ENCODE measurements around the gene LCNL1.

The LCNL1 gene

GRCh38 chr9:136982232-136983051 is at the start of gene LCNL1:
Gene LCNL1, plus strand, starts transcription at chr9:136982993. Its CDS starts 594 bp downstream, at chr9:136983587.
- no peak within 1 kb of the TSS for H3K9ac ChIP-seq (ENCODE audit: low read depth, low read length)
- no peaks in the 10 kb centered on the region; the same call in 1 of the 2 replicates for H3K4me1 ChIP-seq (ENCODE audit: insufficient read depth, low read length)
- no peaks in the 10 kb centered on the region for H3K36me3 ChIP-seq (ENCODE audit: insufficient read depth, low read length)
- H3K9me3 ChIP-seq (ENCODE audit: control insufficient read depth, insufficient read depth, low read length), result no peaks in the 10 kb centered on the region

- Histone ChIP-seq H3K9ac (ENCODE audit: low read depth, low read length) (no peak overlapping the region), H3K4me1 (ENCODE audit: insufficient read depth, low read length) (no peaks in the 10 kb centered on the region; the same call in 1 of the 2 replicates), H3K36me3 (ENCODE audit: insufficient read depth, low read length) (peaks cover 3% of the 10 kb centered on the region), H3K9me3 (ENCODE audit: control insufficient read depth, insufficient read depth, low read length) (no peaks in the 10 kb centered on the region)
Observed at GRCh38 chr9:136934277-136934676, 48.5 kb upstream of the LCNL1 start.

DNA sequence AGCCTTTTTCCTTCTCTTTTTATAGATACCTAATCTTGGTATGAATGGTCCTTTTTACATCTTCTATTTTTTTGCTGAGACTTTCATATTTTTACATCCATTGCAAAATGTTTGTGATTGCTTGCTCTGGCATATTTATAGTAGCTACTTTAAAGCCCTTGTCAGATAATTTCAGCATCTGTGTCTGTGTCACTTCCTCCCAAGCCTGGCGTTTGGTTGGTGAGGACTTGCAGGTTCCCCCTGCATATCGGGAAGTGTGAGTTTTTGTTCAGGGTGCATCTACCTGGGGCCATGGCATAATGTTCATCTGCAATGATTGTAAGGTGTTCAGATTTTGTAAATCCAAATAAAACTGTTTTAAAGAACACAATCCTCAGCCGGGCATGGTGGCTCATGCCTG is 47.1 kb upstream of the LCNL1 start:
- Histone ChIP-seq H3K4me1 (ENCODE audit: insufficient read depth, low read length) (no peaks in the 10 kb centered on the region; the same call in 1 of the 2 replicates), H3K36me3 (ENCODE audit: insufficient read depth, low read length) (no peaks in the 10 kb centered on the region; the same call in 1 of the 2 replicates), H3K9me3 (ENCODE audit: control insufficient read depth, insufficient read depth, low read length) (no peaks in the 10 kb centered on the region), H3K9ac (ENCODE audit: low read depth, low read length) (no peak overlapping the region)

DNA sequence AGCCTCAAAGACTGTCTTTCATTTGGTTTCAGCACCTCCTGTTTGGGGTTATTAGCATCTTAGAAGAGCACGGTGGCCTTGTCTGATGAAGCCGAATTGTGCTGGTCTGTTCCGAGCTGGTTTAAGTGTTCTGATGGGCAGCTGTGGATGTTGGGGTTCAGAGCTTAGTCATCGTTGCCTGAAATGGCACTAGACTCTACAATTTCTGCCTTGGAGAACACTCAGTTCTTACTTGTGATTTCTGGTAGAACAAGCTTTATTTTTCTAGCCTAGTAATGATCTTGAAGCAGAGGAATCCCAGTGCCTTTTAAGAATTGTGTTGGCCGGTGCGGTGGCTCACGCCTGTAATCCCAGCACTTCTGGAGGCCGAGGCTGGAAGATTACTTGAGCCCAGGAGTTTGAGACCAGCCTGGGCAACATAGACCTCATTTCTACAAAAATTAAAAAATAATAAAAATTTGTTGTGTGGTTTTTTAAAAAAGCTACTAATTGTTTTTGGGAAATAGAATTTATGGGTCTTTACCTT is 46.1 kb upstream of the LCNL1 start:
- Histone ChIP-seq H3K9ac (ENCODE audit: low read depth, low read length) (no peak overlapping the region), H3K36me3 (ENCODE audit: insufficient read depth, low read length) (no peaks in the 10 kb centered on the region; the same call in 1 of the 2 replicates), H3K9me3 (ENCODE audit: control insufficient read depth, insufficient read depth, low read length) (no peaks in the 10 kb centered on the region), H3K4me1 (ENCODE audit: insufficient read depth, low read length) (no peaks in the 10 kb centered on the region; the same call in 1 of the 2 replicates)

GRCh38 chr9:136937186-136938001 is 45.4 kb upstream of the LCNL1 start:
- Histone ChIP-seq H3K4me1 (ENCODE audit: insufficient read depth, low read length) (no peaks in the 10 kb centered on the region; the same call in 1 of the 2 replicates), H3K36me3 (ENCODE audit: insufficient read depth, low read length) (no peaks in the 10 kb centered on the region; the same call in 1 of the 2 replicates), H3K9ac (ENCODE audit: low read depth, low read length) (no peak overlapping the region), H3K9me3 (ENCODE audit: control insufficient read depth, insufficient read depth, low read length) (no peaks in the 10 kb centered on the region)

GRCh38 chr9:136939431-136939995 is 43.3 kb upstream of the LCNL1 start:
- Histone ChIP-seq H3K4me1 (ENCODE audit: insufficient read depth, low read length) (no peaks in the 10 kb centered on the region; the same call in 1 of the 2 replicates), H3K9ac (ENCODE audit: low read depth, low read length) (no peak overlapping the region), H3K9me3 (ENCODE audit: control insufficient read depth, insufficient read depth, low read length) (no peaks in the 10 kb centered on the region), H3K36me3 (ENCODE audit: insufficient read depth, low read length) (no peaks in the 10 kb centered on the region; the same call in 1 of the 2 replicates)

- H3K9me3 ChIP-seq (ENCODE audit: control insufficient read depth, insufficient read depth, low read length), result no peaks in the 10 kb centered on the region
- H3K9ac ChIP-seq (ENCODE audit: low read depth, low read length), result no peak overlapping the region
- peaks cover 4% of the 10 kb centered on the region; the same call in 1 of the 2 replicates for H3K4me1 ChIP-seq (ENCODE audit: insufficient read depth, low read length)
- H3K36me3 ChIP-seq (ENCODE audit: insufficient read depth, low read length), result no peaks in the 10 kb centered on the region; the same call in 1 of the 2 replicates
Observed at GRCh38 chr9:136939996-136940525, 42.7 kb upstream of the LCNL1 start.

GRCh38 chr9:136940526-136941230 is 42.1 kb upstream of the LCNL1 start:
- H3K36me3 ChIP-seq (ENCODE audit: insufficient read depth, low read length), result no peaks in the 10 kb centered on the region; the same call in 1 of the 2 replicates
- H3K9me3 ChIP-seq (ENCODE audit: control insufficient read depth, insufficient read depth, low read length), result no peaks in the 10 kb centered on the region
- H3K9ac ChIP-seq (ENCODE audit: low read depth, low read length), result no peak overlapping the region
- peaks cover 5% of the 10 kb centered on the region; the same call in 1 of the 2 replicates for H3K4me1 ChIP-seq (ENCODE audit: insufficient read depth, low read length)

DNA sequence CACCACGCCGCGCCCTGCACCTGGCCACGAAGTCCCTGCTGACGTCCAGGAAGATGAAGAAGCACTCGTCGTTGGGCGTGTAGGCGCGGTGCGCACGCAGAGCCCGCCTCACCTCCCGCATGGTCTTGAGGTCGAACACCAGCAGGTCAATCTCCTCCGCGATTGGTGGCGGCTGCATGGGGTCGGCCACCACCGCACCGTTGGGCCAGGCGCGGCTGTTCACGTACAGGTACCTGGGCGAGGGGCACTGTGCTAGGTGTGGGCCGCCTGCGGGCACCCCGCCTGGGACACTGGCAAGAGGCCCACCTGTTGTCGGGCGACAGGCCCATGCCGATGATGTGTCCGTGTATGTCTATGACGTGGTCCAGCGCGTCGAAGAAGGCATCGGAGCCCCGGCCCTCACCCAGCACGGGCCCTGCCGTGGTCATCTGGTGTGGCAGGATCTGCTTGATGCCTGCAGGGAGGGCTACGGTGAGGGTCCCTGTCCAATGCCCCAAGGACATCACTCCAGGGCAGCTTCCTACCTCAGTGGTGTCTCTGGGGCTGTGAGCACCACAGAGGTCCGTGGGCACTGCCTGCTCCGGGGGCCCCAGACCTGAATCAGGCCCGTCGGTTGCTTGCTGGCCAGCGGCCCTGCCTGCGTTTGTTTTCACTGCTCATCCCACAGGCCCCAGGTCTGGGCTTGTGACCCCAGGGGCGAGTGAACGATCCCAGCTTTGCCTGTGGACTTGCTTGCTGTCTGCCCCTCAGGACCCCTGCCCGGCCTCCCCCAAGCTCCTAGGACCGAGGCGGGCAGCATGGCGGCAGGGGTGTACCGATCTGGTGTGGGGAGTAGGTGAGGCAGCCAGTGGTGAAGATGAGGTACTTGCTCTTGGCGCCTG is 41.3 kb upstream of the LCNL1 start:
- no peak overlapping the region for H3K9ac ChIP-seq (ENCODE audit: low read depth, low read length)
- H3K36me3 ChIP-seq (ENCODE audit: insufficient read depth, low read length), result no peaks in the 10 kb centered on the region; the same call in 1 of the 2 replicates

DNA sequence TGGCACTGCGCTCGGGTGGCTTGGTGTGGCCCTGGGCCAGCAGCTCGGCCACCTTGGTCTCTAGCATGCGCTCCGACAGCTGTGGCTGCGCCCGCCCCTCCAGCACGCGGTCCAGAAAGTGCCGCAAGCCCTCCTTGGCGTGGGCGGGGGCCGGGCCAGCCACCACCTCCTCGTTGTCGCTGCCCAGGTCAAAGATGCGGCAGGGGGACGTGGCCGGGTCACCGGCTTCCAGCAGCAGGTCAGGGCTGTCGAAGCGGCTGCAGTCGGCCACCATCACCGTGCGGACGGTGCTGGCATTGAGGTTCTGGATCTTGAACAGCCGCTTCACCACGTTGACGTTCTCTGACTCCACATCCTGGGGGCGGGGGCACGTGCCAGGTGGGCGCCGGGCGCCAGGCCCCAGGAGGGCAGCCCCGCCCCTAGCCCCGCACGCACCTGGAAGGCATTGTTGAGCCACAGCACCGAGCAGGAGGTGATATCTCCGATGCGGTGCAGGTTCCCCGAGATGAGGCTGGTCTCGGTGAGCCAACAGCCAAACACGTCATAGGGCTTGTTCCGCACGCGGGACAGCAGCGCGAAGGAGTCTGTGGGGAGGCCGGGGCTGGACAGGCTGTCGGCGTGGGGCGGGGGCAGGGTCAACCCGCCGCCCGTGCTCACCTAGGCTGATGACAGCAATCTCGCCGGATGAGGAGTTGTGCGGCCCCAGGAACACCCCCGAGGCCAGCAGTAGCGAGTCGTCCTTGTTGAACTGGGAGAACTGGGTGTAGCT is 40.5 kb upstream of the LCNL1 start:
- Histone ChIP-seq H3K4me1 (ENCODE audit: insufficient read depth, low read length) (peaks cover 5% of the 10 kb centered on the region; the same call in 1 of the 2 replicates), H3K36me3 (ENCODE audit: insufficient read depth, low read length) (no peaks in the 10 kb centered on the region; the same call in 1 of the 2 replicates), H3K9me3 (ENCODE audit: control insufficient read depth, insufficient read depth, low read length) (no peaks in the 10 kb centered on the region), H3K9ac (ENCODE audit: low read depth, low read length) (no peak overlapping the region)

More for the DNA sequence above, 41.3 kb upstream of the LCNL1 start:
- Histone ChIP-seq H3K4me1 (ENCODE audit: insufficient read depth, low read length) (peaks cover 5% of the 10 kb centered on the region; the same call in 1 of the 2 replicates), H3K9me3 (ENCODE audit: control insufficient read depth, insufficient read depth, low read length) (no peaks in the 10 kb centered on the region)

DNA sequence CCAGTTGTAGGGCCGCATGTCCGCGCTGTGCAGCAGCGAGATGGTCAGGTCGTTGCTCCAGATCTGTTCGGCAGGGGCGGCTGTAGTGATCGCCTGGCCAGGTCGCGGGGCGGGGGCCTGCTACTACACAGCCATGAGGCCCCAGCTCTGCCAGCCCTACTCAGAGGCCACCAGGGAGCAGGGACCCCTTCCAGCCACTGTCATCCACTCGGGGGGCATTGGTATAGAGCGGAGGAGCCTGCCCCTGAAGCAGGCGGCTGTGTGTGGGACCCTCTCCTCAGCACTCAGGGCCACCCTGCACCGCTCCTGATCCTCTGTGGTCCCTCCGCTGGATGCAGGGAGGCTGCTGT is 39.9 kb upstream of the LCNL1 start:
- no peak overlapping the region for H3K9ac ChIP-seq (ENCODE audit: low read depth, low read length)
- no peaks in the 10 kb centered on the region for H3K9me3 ChIP-seq (ENCODE audit: control insufficient read depth, insufficient read depth, low read length)
- peaks cover 5% of the 10 kb centered on the region; the same call in 1 of the 2 replicates for H3K4me1 ChIP-seq (ENCODE audit: insufficient read depth, low read length)
- H3K36me3 ChIP-seq (ENCODE audit: insufficient read depth, low read length), result no peaks in the 10 kb centered on the region; the same call in 1 of the 2 replicates

All from ES-I3 (cell line).